LNCaP clone FGC (cell line): ENCODE measurements around the gene PXMP4.
"Not testable (repeated sequence)": the region's sequence is repeated elsewhere in the genome, so short reads cannot be mapped to it uniquely, and the experiment has no call there.

ENCODE experiments used
- DNase-seq: peaks from one replicate; pipeline ENCODE4 v3.0.0-alpha.2; 2011; ENCODE audit warnings: low read depth
- H3K4me3 ChIP-seq: 2 replicates; pipeline ENCODE4 v1.5.1; 2011; ENCODE audit warnings: mild to moderate bottlenecking, low read depth, low read length, control low read depth
- CTCF ChIP-seq: IDR thresholded peaks from 2 replicates; pipeline ENCODE4 v1.5.1; 2012; ENCODE audit warnings: mild to moderate bottlenecking; ENCODE audit not compliant: control insufficient read depth, insufficient read depth; ENCODE audit errors: extremely low read depth

The PXMP4 gene

GRCh38 chr20:33757458-33757857, 37.3 kb upstream of the PXMP4 start:
- no peak overlapping the region for H3K4me3 ChIP-seq
- TF ChIP-seq CTCF: no peak
- no peak for DNase-seq

GRCh38 chr20:33757046-33757445, 36.9 kb upstream of the PXMP4 start:
- no peak overlapping the region for H3K4me3 ChIP-seq
- no peak for TF ChIP-seq CTCF
- DNase-seq: no peak

- H3K4me3 ChIP-seq, DNase-seq: not testable (repeated sequence)
These were observed 35.9 kb upstream of the PXMP4 start for GRCh38 chr20:33755936-33756490.

- H3K4me3 ChIP-seq: no peak overlapping the region
- DNase-seq: no peak
- TF ChIP-seq CTCF: no peak
These were observed 33.7 kb upstream of the PXMP4 start for GRCh38 chr20:33753763-33754162.

- H3K4me3 ChIP-seq: no peak overlapping the region
- TF ChIP-seq CTCF: no peak
These were observed 33.0 kb upstream of the PXMP4 start for GRCh38 chr20:33753143-33753542.

GRCh38 chr20:33751775-33752174, 31.7 kb upstream of the PXMP4 start:
- TF ChIP-seq CTCF: no peak
- no peak for DNase-seq
- no peak overlapping the region for H3K4me3 ChIP-seq

More at GRCh38 chr20:33753143-33753542, 33.0 kb upstream of the PXMP4 start:
- no peak for DNase-seq

DNA sequence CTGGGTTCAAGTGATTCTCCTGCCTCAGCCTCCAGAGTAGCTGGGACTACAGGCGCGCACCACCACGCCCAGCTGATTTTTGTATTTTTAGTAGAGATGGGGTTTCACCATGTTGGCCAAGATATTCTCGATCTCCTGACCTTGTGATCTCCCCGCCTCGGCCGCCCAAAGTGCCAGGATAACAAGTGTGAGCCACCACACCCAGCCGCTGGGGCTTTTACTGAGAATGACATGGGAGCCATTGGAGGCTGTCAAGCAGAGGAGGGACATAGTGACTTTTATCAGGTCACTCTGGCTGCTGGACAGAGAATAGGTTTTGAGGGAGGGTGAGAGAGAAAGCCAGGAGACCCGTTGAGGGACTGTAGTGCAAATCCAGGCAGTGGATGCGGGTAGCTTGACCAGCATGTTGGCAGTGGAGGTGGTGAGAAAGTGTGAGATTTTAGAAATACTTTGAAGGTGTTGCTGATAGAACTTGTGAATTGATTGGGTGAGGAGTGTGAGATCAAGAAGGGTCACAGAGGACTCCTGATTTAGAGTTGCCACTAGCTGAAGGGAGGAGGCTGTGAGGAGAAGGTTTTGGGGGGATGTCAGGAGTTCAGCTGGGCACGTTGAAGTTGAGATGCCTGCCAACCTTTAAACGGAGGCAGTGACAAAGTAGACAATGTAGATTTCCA, 26.4 kb upstream of the PXMP4 start:
- no peak for TF ChIP-seq CTCF
- DNase-seq: no peak
- no peak overlapping the region for H3K4me3 ChIP-seq
